HG03565 (cell line): ENCODE results near the gene KLF6.

Source experiments
- ATAC-seq: cut with Tn5 transposase; IDR thresholded peaks from one replicate; pipeline ENCODE4 v1.9.1; 2021; ENCODE audit warnings: mild to moderate bottlenecking, moderate library complexity; ENCODE audit not compliant: unreplicated experiment

KLF6 gene

DNA sequence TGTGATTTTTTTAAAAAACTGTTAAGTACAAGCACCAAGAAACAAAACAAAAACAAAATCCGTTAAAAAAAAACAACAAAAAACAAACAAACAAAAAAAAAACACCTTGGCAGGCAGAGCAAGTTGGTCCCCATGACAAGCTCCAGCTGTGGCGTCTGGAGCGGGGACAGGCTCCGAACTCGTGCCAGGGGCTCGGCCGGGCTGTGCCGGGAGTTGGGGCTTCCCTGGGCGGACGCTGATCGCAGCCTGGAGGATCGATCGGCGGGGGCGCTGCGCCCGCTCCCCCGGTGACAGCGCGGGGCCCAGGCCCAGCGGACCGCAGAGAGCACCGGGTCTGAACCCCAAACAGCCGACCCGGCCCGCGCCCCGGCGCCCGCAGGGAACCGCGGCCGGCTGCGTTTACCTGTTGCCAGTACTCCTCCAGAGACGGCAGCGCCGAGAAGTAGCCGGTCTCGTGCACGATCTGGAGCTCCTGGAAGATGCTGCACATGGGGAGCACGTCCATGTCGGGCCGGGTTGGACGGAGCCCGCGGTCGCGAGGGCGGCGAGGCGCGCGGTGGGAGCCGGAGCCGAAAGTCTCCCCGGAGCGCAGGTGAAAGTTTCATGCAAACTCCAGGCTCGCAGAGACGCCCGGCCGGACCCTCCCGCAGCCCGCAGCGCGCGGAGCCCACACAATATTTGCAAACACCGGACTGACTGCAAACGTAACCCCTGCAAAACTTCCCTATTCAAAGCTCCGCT is at the start of gene KLF6:
KLF6 (minus strand) TSS at position 700 of the 741 bp plus-strand sequence; CDS start at position 505, 195 bp downstream.
- ATAC-seq = peak; percentile 0

DNA sequence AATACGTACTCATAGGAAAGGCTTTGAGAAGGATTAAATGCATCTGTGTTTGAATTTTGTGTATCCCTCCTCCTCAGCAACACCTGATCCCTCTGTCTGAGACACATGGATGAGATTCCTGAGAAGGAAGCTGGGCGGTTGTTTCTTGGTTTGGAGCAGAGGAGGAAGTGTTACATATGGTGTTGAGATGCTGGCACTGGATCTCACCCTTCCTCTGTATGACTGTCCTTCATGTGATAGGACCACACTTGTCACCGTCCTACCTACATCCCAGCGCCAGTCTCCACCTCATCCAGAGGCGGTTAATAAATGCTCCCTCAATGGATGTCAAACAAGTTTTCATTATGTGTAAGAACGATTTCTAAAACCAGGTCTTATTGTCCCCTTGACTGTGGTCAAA is 49.4 kb upstream of the KLF6 start:
- no peak for ATAC-seq

DNA sequence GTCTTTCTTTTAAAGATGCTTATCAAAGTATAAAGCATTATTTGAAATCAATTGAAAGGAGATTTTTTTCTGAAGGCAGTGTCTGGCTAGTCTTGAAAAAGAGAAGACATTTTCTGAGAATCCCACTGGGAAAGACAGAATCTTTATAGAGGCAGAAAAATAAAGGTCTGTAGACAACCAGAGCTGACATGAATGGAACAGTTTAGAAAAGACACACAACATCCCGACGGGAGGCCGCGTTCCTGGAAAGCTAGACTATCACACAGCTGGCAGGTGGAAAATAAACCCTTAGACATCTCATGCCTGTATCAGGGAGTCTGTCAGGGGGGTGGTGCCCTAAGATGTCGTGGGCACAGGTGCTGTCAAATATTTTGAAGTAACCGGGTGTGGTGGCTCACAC is 48.0 kb upstream of the KLF6 start:
- no peak for ATAC-seq

DNA sequence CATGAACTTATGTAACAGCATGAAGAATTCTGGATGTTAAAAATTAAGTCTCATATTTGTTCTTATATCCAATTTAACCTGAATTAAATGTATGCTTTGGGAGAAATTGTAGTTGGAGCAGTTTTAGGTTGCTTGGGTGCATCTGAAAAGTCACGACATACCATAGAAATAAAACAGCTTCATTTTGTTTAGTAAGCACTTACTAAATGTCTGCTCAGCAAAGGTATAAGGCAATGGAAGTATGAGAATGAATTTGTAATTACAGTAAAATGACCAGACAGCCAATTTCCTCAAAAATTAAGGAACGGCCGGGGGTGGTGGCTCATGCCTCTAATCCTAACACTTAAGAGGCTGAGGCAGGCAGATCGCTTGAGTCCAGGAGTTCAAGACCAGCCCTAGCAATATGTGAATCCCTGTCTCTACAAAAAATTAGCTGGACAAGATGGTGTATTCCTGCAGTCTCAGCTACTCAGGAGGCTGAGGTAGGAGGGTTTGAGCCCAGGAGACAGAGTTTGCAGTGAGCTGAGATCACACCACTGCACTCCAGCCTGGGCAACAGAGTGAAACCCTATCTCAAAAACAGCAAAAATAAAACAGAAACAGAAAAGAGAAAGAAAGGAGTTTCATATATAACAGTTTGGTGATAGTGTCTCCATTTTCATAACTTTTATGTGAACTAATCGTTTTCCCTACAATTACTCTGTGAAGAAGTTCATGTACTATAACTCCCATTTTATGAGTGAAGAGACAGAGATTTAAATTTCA is 47.2 kb upstream of the KLF6 start:
- peak; percentile 32 for ATAC-seq

DNA sequence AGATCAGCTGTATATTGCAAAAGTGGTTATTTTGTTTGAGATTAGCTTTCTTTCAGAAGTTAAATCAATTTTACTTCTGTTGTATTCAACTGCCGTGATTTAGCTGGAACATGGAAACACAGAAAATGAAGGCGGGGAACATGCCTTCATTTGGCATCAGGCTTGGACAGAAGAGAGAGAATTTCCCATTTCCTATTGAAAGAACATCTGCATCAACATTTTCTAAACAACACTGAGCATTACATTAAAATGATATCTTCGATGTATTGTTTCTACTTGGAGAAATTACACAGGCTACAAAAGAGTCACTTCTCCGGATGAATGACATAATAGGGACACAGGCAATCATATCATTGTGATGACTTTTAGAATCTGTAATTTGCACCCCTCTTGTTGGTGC is 46.6 kb upstream of the KLF6 start:
- ATAC-seq = no peak

DNA sequence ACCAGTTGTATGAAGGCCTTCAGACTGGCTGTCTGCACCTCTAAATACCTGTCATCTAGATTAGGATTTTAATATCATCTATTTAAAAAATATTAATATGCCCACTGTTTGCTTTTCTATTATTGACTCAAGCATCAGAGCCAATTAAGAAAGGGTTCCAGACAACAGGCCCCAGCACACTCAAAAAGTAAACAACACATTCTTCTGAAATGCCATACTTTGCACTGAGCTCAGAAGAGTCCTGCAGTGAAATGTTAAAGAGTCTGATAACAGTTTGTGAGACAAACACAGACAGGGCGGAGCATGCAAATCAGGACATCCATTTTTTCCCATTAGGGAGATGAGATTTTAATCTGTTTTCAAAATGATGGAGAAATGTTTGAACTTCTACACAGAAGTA is 45.9 kb upstream of the KLF6 start:
- ATAC-seq = no peak

DNA sequence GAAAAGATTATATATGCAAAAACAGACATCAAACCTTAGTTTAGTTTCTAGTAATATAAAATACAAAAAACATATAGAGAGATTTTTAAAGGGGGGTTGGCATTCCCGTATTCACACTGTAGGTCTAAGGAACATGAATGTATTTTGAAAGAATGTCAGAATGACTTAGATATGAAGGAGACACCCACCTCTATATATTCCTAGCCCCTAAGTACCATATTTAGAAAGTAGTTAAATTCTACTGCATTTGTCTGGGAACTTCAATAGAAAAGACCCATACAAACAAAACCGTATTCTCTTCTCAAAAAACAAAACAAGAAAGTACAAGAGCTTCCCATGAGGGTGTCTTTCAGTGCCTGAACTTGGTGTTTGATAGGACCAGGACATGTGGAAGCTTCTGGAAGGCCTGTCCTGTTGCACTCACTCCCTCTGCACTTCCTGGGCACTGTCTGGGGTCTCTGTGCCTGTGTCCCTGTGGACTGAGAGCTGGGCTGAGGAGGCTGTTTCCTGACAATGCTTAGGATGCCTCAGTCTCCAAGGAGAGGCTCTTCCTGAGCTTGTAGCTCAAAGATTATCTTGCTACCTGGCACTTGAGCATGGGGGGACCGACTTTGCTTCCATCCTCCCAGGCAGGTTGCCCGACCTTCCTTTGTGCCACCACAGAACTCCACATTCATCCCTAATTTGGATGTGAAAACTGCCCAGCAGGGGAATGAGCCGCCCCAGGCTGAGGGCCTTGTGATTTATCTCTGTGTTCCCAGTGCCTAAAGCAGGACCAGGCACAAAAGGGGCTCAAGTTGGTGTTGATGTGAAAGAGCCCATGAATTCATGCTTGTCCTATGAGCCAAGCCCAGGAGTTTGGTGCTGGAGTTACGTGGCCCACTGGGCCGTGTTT is 44.4 kb upstream of the KLF6 start:
- no peak for ATAC-seq

DNA sequence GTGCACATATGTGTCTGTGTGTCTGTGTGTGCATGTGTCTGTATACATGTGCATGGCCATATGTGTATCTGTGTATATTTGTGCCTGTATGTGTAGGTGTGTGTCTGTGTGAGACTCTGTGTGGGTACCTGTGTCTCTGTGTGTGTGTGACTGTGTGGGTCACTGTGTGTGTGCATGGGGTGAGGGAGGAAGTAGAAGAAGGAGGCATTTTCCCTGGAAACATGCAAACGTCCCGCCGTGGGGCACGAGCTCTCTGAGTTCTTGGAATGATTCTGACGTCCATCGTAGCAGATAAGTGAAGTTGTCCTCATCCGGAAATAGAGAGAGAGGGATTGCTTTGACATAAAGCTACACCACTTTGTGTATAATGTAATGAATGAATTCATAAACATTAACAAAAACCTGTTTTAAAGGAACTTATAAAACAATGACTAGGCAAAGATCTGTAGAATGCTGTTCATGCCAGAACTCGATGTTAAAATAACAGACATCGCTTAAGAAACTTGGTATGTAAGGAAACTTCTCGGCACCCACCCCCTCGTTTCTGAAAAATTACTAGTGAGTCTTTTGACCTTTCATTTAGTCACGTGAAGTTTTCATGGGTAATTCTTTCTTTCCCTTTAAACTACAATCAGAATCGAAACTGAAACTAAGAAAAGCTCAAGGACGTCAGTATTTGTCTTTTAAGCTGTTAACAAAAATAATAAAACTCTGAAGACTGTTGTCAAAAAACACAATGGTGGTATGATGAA is 43.6 kb upstream of the KLF6 start:
- ATAC-seq = no peak

DNA sequence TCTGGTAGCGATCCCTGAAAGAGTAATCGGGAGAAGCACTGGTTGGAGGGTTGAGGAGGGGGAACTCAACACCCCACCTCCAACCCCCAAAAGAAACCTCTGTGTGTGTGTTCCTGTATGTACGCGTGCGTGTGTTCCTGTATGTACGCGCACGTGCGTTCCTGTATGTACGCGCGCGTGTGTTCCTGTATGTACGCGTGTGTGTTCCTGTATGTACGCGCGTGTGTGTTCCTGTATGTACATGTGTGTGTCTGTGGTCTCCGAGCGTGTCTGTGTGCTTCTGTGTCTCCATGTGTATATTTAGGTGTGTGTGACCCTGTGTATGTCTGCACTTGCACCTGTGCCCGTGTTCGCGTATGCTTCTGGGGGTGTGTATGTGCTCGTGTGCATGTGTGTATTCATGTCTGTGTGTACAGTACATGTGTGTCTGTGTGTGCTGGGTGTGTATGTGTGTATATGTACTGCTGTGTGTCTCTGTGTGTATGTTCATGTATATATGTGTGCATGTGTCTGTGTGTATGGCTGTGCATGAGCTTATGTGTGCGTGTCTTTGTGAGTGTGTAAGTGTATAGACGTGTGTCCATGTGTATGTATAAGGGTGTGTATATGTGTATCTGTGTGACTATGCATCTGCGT is 42.9 kb upstream of the KLF6 start:
- ATAC-seq = no peak

DNA sequence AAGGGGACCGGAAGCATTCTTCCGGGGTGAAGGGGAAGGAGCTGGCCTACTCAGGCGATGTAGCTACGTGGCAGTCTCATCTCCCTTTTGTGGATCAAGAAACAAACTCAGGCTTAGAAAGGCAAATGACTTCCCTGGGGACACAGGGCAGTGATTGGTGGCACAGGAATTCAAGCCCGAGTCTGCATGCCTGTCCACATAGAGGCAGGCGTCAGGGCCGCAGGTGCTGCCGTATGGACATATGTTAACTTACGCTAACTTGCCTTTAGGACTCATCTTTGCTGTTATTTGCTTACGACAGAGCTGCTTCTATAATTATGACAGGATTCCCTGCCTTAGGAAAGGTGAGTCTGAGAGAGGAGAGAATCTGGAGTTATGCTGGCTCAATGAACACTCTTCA is 42.3 kb upstream of the KLF6 start:
- ATAC-seq = no peak

DNA sequence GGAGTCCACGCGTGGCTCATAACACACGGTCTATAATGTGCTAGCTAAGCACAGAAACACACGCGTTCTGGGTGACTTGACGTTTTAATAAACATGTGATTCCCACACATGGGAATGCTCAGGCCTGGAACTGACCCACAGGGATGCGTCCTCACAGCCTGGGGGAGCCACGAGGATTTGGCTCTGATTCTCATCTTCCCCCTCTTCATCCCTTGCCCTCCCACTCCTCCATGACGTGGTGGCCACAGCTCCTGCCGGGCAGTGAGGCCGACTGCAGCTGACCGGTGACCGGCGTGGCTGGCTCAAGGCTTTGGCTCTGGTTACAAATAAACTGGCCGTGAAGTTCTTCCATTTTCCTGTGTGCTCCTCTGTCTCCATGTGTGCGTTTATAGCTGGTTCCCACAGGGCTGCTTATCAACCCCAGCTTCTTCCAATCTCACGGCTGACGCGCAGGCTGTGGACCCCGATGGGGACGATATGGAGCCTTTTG is 40.9 kb upstream of the KLF6 start:
- ATAC-seq = no peak

DNA sequence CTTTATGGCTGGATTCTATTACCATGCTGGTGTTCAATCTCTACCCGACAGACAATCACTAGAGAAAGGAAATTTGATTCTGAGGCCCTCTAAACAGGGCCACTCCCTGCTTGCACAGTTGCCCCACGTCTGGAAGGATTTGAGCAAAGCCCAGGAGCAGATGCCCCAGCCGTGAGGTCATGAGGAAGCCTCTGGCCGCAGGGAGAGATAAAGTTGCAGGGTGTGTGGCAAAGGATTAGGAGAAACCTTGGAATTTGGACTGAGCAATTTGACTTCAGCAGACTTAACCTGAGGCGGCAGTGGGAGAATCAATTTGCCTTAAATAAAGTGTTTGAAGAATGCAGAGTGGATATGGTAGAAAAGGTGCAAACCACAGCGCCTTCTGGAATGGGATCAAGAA is 40.2 kb upstream of the KLF6 start:
- no peak for ATAC-seq

DNA sequence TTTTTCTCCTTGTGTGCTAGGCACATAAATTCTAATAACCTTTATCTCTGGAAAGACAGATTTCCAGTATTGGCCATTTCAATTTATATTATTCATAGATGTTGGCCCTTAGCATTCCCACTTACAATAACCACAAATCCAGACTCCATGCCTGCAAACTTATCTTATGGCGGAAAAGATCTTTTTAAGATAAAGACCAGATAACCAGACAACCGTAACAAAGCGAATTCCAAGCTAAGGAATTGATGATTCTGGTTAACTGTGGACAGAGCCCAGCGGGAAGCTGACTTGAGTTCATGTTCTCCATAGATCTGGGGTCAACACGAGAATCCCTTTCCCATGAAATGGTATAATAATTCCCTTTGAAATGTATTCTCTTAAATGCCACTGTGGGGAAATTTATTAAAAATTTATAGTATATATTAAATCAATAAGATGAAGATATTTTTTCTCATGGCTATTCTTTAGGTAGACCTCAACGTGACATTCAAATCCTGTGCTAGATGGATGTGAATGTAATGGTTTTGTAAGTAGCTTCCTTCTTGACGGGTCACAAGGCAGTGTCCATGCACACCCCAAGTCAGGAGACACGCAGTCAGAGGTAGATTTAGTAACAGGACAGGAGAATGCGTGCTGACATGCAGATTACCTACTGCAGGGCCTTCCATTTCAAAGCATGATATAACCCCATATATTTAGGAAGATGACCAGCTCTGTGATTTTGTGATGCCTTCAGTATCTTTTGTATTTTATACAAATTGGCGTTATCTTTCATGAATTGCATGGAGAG is 37.7 kb upstream of the KLF6 start:
- ATAC-seq = no peak

DNA sequence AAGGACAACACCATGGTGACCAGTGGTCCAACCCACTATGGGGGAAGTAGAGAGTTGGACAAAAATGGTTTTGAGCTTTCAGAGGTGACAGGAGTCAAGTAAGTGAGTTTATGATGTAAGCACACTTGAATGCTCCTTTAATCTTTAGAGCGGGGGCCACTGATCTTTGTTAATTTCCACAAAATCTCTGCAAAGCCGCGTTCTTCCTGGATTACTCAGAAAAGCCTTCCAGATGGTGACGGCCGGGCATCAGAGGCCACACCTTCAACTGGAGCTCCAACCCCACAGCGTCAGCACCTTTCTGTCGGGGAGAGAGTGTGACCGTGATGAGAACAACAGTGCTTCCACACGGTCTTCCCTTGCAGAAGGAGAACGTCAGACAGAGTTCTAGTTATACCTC is 35.2 kb upstream of the KLF6 start:
- no peak for ATAC-seq

DNA sequence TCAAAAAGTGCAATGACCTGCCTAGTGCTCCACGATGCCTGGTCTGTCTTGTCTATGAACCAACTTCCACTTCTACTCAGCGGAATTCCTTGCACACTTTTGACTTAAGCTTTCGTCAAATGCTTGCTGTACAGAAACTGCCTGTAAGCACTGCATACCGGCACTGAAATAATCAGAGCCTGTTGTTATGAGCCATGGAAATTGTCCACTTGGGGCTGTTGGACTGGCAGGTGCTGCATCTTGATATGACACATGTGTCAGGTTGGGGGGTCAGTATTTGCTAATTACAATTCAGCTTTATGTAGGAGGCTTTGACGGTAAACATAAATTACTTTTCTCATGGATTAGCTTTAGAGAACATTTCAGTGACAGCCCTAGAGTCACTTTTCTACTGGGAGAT is 32.0 kb upstream of the KLF6 start:
- ATAC-seq = no peak

DNA sequence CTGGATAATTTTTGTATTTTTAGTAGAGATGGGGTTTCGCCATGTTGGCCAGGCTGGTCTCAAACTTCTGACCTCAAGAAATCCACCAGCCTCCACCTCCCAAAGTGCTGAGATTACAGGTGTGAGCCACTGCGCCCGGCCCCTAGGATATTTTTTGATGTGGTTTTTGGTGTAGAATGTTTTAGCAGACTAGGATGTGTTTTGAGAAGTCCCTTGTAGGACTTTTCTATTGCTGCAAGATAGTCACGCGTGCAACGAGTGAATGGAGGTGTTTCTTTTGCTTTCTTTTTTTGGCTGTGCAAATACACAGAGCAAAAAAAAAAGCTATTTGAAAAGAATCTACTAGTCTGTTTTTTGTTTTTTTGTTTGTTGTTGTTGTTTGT is 29.8 kb upstream of the KLF6 start:
- no peak for ATAC-seq

DNA sequence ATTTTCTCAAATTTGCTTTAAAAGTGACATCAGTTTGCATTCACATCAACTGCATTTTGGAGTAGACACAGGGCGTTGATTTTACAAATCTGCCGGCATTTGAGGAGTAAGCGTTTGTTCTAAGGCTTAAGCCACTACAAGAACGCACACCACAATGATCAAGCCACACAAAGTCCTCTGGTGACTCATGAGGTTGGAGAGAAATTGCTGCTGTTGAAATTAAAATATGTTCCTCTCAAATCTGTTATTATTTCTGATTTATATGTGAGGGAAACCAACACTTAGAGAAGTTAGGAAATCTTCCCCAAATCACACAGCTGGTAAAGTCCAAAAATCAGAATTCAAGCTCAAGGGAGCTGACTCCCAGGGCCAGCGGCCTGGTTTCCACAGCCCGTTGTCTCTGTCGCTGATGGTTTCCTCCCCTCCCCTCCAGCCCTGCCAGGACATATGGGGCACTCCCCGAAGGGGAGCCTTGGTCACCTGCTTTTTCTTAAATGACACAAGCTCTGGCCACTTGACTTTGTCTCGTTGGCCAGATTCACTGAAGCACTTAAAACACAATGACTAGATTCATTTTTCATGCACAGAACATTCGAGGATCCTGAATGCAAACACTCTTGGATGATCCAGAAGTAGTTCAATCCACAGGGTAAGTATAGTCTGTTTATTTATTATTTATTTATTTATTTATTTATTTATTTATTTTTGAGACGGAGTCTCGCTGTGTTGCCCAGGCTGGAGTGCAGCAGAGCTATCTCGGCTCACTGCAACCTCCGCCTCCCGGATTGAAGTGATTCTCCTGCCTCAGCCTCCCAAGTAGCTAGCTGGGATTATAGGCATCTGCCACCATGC is 29.2 kb upstream of the KLF6 start:
- ATAC-seq = no peak

DNA sequence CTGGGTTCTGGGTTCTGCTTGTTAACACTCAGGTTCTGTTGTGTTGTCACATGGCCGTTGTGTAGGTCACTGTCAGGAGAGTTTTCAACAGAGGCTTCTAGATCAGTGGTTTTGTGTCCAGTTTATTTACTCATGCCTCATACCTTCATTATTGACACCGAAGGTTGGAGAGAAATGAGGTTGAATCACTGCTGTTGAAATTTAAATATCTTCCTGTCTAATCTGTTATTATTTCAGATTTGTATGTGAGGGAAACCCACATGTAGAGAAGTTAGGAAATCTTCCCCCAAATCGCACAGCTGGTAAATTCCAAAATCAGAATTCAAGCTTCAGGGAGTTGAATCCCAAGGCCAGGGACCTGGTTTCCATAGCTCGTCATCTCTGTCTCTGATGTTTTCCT is 28.3 kb upstream of the KLF6 start:
- no peak for ATAC-seq
